ENCODE data around the gene AGAP1. TPM values are rescaled to one million over a fixed set of nuclear protein-coding genes. Genes with fewer than 3 reads are reported as not detected.

Gene AGAP1
- polyA plus RNA-seq, 1 experiment: 12.4 TPM

DNA sequence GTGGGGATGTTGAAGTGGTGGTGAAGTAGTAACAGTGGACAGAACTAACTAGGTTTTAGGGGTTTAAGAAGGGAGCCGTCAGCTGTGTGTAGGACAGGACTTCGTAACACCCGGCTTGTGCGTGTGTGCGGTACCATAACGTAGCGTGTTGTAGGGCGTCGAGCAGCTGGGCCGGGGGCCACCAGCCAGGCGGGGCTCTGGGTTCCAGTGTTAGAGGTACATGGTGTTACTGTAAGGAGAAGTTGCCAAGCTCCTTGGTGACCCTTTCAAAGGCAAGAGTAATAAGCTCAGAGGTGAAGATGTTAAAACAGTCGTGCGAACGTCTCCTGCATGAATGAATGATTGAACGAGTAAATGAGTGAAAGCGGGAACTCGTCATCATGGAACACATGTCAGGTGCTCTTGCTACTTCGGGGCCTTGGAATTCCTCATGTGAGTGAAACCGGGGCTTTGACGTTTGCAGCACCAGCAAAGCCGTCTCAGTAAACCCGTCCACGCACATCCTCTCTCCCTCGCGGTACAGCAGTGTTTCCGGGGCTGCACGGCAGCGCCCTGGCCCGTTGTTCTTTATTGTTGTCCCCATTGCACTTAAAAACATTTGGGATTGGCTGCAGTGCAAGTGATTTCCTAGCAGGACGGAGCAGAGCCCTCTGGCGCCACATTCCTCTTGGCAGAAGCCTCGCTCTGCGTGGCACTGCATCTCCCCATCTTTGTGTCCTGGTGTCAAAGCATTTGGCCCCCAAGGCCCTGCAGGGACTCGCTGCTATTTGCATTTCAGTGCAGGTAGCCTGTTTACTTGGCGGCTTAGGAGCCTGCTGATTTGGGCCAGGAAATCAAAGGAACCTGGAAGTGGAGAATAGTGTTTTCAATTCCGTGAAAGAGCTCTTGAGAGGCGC lies 559.3 kb downstream of the AGAP1 start:
- TF ChIP-seq, protein P1, sequence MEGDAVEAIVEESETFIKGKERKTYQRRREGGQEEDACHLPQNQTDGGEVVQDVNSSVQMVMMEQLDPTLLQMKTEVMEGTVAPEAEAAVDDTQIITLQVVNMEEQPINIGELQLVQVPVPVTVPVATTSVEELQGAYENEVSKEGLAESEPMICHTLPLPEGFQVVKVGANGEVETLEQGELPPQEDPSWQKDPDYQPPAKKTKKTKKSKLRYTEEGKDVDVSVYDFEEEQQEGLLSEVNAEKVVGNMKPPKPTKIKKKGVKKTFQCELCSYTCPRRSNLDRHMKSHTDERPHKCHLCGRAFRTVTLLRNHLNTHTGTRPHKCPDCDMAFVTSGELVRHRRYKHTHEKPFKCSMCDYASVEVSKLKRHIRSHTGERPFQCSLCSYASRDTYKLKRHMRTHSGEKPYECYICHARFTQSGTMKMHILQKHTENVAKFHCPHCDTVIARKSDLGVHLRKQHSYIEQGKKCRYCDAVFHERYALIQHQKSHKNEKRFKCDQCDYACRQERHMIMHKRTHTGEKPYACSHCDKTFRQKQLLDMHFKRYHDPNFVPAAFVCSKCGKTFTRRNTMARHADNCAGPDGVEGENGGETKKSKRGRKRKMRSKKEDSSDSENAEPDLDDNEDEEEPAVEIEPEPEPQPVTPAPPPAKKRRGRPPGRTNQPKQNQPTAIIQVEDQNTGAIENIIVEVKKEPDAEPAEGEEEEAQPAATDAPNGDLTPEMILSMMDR (IDR thresholded peaks at IDR 0.05; ENCODE audit: low read depth, low read length): no peak
- no peak for DNase-seq (ENCODE audit: low read depth, low spot score)
- CTCF ChIA-PET: no interaction called here
- H3K4me3 ChIP-seq (ENCODE audit: low read depth, low read length): no peak overlapping the region
- POLR2A ChIA-PET: no interaction called here
- H3K27ac ChIP-seq (ENCODE audit: low read depth, low read length): no peak overlapping the region
- no peaks in the 10 kb centered on the region for H3K27me3 ChIP-seq (ENCODE audit: control insufficient read depth, insufficient read depth, low read length)
- no peaks in the 10 kb centered on the region for H3K9me3 ChIP-seq (ENCODE audit: control insufficient read depth, insufficient read depth, low read length)

DNA sequence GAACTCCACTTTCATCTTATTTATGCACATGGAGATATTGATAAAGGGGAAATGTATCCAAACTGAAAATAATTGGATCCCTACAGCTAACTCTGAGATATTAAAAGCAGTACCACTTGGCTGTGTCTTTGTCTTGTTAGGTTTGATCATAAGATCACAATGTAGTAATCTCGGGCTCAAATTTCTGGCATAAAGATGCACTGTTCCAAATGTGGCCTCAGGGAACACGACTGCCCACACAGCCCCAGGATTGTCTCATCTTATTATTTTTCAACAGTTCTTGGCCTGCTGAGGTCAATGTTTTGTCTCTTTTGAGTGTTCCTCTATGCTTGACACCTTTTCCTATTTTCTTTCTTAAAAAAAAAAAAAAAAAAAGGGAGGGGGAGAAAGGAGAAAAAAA lies 560.3 kb downstream of the AGAP1 start:
- no peak overlapping the region for H3K4me3 ChIP-seq (ENCODE audit: low read depth, low read length)
- H3K9me3 ChIP-seq (ENCODE audit: control insufficient read depth, insufficient read depth, low read length): no peaks in the 10 kb centered on the region
- H3K27ac ChIP-seq (ENCODE audit: low read depth, low read length): no peak overlapping the region
- POLR2A ChIA-PET: no interaction called here
- TF ChIP-seq, protein P1 (IDR thresholded peaks at IDR 0.05; ENCODE audit: low read depth, low read length): no peak
- DNase-seq (ENCODE audit: low read depth, low spot score): no peak
- CTCF ChIA-PET: no interaction called here
- no peaks in the 10 kb centered on the region for H3K27me3 ChIP-seq (ENCODE audit: control insufficient read depth, insufficient read depth, low read length)

DNA sequence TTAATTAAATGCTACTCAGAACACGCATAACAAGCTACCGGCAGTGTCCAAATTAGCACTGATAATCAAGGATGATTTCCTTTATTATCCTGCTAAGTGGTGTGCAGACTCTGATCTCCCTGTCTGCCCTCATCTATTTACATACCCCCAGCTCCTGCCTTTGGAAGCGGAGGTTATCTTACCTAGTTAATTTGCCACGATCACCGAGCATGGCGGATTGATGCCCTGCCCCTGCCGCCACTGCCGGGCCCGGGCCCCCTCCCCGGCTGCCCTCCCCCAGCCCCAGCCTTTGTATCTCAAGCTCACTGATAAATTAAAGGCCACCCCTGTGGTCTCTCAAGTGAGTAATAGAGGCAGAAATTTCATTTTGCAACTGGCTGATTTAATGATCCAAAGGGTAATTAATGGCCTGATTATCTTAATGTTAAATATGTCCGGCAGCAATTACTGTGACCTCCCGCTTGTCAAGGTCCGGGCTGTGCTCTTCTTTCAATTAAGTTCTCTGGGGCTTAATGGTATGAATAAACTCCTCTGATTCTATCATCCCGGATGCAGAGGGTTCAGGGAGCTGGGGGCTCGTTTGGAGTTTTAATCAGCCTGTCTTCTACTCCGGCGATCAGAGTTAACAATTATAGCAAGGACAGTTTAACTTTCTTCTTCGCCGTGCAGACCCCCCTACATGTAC lies 560.9 kb downstream of the AGAP1 start:
- no peaks in the 10 kb centered on the region for H3K9me3 ChIP-seq (ENCODE audit: control insufficient read depth, insufficient read depth, low read length)
- H3K27me3 ChIP-seq (ENCODE audit: control insufficient read depth, insufficient read depth, low read length): no peaks in the 10 kb centered on the region
- ChIA-PET POLR2A (no interaction called here), CTCF (no interaction called here)
- TF ChIP-seq, protein P1 (IDR thresholded peaks at IDR 0.05; ENCODE audit: low read depth, low read length): no peak
- H3K4me3 ChIP-seq (ENCODE audit: low read depth, low read length): no peak overlapping the region
- no peak for DNase-seq (ENCODE audit: low read depth, low spot score)
- no peak overlapping the region for H3K27ac ChIP-seq (ENCODE audit: low read depth, low read length)

DNA sequence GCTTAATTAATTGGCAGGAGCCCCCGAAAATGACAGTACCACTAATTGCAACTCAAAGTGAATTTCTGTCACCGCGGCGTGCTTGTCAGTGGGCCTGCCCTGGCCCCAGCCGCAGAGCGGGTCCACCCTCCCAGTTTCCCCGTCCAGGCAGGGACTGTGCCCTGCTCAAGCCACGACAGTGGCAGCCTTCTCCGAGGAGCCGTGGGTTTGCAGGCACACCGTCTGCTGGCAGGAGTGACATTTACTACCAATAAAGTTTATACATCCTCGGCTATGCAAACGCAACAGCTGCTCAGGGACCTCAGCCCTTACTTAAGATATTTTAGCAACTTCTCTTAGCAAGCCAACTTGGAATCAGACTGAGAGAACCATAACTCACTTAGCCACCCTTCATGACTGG lies 561.6 kb downstream of the AGAP1 start:
- ChIA-PET CTCF (no interaction called here), POLR2A (no interaction called here)
- no peaks in the 10 kb centered on the region for H3K9me3 ChIP-seq (ENCODE audit: control insufficient read depth, insufficient read depth, low read length)
- H3K27me3 ChIP-seq (ENCODE audit: control insufficient read depth, insufficient read depth, low read length): no peaks in the 10 kb centered on the region
- DNase-seq (ENCODE audit: low read depth, low spot score): no peak
- TF ChIP-seq, protein P1 (IDR thresholded peaks at IDR 0.05; ENCODE audit: low read depth, low read length): no peak
- H3K27ac ChIP-seq (ENCODE audit: low read depth, low read length): no peak overlapping the region
- H3K4me3 ChIP-seq (ENCODE audit: low read depth, low read length): no peak overlapping the region

DNA sequence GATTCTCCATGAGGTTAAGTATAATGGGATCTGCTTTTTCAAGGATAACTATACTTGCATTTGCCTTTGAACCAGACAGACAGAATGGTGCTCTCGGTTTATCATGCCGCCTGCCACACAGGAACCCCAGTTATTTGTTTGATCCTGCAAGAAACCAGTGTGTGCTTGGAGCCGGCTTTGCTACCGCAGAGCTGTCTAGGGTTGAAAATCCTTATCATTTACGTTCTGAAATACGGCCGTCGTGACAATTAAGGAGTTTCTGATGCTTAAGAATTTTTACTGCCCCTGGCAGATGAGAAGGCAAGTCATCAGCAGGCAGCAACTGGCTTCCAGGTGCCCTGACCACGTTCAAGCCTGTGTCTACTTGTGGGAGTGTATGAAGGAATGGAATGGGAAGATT lies 562.3 kb downstream of the AGAP1 start:
- Histone ChIP-seq H3K27me3 (ENCODE audit: control insufficient read depth, insufficient read depth, low read length) (no peaks in the 10 kb centered on the region), H3K27ac (ENCODE audit: low read depth, low read length) (no peak overlapping the region), H3K4me3 (ENCODE audit: low read depth, low read length) (no peak overlapping the region), H3K9me3 (ENCODE audit: control insufficient read depth, insufficient read depth, low read length) (no peaks in the 10 kb centered on the region)
- no peak for DNase-seq (ENCODE audit: low read depth, low spot score)
- CTCF ChIA-PET: interaction anchor here (1.1 kb wide), 1 partner anchor 87 kb away, joined by 3 read pairs; no protein-coding TSS in a partner anchor
- TF ChIP-seq, protein P1 (IDR thresholded peaks at IDR 0.05; ENCODE audit: low read depth, low read length): no peak
- POLR2A ChIA-PET: no interaction called here

Data from AG04450 (cell line).